Measurements from ENCODE around the gene PRR29. TPM values are rescaled to one million over a fixed set of nuclear protein-coding genes. Genes with fewer than 3 reads are reported as not detected.
A peak's percentile ranks its signal among the peaks of the same experiment; 100 is the strongest.

Gene PRR29
- total RNA-seq, 1 donor from 2014 or later = 0.43 TPM

DNA sequence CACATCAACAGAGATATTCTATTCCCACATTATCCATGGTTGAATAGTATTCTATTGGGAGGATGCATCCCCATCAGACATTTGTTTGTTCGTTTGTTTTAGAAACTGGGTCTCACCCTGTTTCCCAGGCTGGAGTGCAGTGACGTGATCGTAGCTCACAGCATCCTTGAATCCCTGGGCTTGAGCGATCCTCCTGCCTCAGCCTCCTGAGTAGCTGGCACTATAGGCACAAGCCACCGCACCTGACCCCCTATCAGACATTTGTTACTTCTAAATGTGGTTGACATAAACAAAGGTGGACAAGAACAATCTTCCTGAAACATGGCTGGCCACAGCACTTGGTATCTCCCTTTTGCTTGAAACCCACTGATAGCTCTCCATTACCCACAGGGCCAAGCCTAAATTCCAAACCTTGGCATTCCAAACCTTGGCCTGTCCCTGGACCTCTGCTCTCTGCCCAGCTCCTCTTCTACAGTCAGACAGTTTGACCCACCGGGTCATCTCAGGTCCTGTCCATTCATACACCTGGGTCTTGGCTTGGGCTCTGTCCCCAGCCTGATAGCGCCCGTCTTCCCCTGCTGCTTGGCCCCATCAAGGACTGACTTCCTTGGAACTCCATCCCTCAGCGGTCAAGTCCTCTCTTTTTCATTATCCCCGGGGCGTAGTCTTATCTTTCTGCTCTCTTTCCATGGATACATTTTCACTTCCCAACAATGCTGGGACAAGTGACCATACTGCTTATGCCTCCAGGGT is 1.5 kb upstream of the PRR29 start:
- Histone ChIP-seq H3K4me3 (no peak overlapping the region), H3K27me3 (no peaks in the 10 kb centered on the region), H3K36me3 (no peaks in the 10 kb centered on the region), H3K27ac (no peak overlapping the region), H3K9me3 (no peaks in the 10 kb centered on the region), H3K4me1 (peaks cover 22% of the 10 kb centered on the region)
- intact Hi-C loops (cut with DNase I) = no loop called here
- TF ChIP-seq, protein P1, sequence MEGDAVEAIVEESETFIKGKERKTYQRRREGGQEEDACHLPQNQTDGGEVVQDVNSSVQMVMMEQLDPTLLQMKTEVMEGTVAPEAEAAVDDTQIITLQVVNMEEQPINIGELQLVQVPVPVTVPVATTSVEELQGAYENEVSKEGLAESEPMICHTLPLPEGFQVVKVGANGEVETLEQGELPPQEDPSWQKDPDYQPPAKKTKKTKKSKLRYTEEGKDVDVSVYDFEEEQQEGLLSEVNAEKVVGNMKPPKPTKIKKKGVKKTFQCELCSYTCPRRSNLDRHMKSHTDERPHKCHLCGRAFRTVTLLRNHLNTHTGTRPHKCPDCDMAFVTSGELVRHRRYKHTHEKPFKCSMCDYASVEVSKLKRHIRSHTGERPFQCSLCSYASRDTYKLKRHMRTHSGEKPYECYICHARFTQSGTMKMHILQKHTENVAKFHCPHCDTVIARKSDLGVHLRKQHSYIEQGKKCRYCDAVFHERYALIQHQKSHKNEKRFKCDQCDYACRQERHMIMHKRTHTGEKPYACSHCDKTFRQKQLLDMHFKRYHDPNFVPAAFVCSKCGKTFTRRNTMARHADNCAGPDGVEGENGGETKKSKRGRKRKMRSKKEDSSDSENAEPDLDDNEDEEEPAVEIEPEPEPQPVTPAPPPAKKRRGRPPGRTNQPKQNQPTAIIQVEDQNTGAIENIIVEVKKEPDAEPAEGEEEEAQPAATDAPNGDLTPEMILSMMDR (IDR thresholded peaks at IDR 0.05) = no peak
- peak; percentile 43 for DNase-seq
- no peak for ATAC-seq

DNA sequence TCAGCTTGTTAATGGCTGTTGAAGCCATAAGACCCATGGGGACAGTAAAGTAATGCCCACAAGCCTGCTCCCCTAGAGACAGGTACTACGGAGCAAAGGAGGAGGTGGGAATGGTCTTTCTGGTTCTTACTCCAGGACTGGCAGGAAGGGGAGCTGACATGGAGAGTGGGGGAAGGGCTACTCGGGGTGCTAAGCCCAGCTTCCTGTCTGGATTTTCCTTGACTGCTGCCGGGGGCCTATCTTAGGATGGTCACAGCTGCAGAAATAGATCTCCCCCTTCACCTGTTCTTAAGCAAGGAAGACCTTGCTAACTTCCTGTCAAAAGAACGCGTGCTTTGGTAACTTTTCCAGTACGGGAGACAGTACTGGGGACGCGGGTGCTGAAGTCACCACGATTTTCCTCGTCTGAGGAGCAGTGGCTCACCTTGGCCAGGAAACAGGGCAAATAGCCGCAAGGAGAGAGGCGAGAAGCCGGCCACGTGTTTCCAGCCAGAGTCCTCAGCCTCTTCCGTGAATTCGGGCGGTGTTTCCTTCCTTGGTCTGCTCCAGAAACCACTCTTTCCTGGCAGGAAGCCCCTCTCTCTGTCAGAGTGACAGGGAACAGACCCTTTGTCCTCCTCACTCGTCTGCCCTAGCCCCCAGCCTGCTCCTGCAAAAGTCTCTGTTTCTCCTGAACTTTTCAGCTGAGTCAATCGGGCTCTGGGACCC is 656 bp upstream of the PRR29 start:
- Histone ChIP-seq H3K4me1 (peaks cover 29% of the 10 kb centered on the region), H3K4me3 (peak overlapping the region; percentile 66), H3K36me3 (no peaks in the 10 kb centered on the region), H3K27ac (peak overlapping the region; percentile 24), H3K9me3 (no peaks in the 10 kb centered on the region), H3K27me3 (no peaks in the 10 kb centered on the region)
- TF ChIP-seq, protein P1 (IDR thresholded peaks at IDR 0.05) = no peak
- intact Hi-C loops (cut with DNase I) = no loop called here
- DNase-seq (peak; percentile 59), ATAC-seq (no peak)

DNA sequence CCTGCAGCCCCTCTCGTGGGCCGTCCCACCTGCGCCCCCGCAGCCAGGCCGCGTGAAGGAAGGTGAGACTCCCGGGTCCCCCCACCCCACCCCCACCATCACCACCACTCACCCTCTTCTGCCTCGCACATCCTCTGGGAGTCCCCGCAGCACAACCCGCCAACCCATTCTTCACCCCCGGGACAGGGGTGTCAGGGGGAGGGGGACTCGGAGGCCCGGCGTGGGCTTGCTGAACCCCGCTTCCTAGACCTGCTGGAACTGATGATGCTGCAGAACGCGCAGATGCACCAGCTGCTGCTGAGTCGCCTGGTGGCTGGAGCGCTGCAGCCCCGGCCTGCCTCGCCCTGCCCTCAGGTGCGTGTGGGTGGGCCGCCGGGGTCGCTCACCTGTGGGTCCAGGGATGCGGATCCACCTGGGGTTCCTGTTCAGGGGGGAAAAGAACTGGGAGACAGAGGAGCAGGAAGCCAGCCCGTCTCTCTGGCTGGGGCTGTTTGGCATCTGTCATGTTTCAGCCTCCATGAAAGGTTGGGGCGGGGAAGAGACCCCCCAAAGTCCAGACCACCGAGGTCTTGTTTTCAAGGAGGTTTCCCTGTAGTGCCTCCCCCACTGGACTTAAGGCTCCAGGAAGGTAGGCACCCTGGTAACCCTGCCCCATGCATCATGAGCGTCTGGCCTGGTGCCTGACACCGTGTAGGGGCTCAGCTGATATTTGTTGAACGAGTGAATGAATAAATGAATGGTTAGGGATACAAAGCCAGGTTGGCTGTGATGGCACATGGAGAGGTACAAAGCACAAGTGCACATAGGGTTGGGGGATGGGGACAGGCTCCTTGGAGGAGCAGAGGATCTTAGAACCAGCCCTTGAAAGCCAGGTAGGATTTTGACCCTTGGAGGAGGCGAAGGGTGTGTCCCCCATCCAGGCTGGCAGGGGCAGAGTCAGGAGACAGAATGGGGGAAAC is 849 bp downstream of the PRR29 start:
- intact Hi-C loops (cut with DNase I) = no loop called here
- Histone ChIP-seq H3K4me1 (peaks cover 29% of the 10 kb centered on the region), H3K27ac (no peak overlapping the region), H3K9me3 (no peaks in the 10 kb centered on the region), H3K4me3 (peak overlapping the region; percentile 66), H3K27me3 (no peaks in the 10 kb centered on the region), H3K36me3 (no peaks in the 10 kb centered on the region)
- DNase-seq (no peak), ATAC-seq (no peak)
- TF ChIP-seq, protein P1 (IDR thresholded peaks at IDR 0.05) = no peak

DNA sequence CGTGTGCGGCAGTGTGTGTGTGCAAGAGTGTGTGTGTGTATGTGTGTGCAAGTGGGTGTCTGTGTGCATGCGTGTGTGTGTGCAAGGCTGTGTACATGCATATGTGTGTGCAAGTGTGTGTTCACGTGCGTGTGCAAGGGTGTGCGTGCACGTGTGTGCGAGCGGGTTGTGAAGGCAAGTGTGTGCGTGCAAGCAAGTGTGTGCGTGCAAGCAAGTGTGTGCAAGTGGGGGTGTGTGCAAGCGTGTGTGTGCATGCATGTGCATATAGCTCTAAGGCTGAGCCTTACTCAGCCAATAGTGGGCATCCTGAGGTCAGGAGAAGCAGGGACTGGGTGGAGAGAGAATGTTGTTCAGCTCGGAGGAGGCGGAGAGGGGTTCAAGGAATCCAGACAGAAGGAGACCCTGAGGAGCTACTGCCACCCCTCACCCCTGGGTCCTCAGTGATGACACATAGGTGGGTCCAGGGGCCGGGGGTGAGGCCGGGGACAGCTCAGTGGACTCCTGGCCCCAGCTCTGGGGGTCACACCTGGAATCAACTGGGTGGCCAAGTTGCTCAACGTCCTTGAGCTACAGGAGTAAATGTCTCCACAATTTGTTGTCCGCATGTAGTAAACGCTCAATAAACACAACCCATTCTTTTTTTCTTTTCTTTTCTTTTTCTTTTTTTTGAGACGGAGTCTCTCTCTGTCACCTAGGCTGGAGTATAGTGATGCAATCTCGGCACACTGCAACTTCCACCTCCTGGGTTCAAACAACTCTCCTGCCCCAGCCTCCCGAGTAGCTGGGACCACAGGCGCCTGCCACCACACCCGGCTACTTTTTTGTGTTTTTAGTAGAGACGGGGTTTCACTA is 1.8 kb downstream of the PRR29 start:
- TF ChIP-seq, protein P1 (IDR thresholded peaks at IDR 0.05) = no peak
- H3K9me3 ChIP-seq = no peaks in the 10 kb centered on the region
- H3K36me3 ChIP-seq = no peaks in the 10 kb centered on the region
- peaks cover 29% of the 10 kb centered on the region for H3K4me1 ChIP-seq
- H3K27ac ChIP-seq = no peak overlapping the region
- intact Hi-C loops (cut with DNase I) = no loop called here
- no peaks in the 10 kb centered on the region for H3K27me3 ChIP-seq
- ATAC-seq = no peak
- no peak for DNase-seq
- no peak overlapping the region for H3K4me3 ChIP-seq

All from upper lobe of right lung (tissue), 1 donor.